ENCODE data around the gene ITGBL1.

GRCh38 chr13:101703838-101704237 is 251.4 kb downstream of the ITGBL1 start:
- TF ChIP-seq POLR2AphosphoS5 (IDR thresholded peaks at IDR 0.05) (no peak), CTCF (IDR thresholded peaks at IDR 0.05) (no peak), EP300 (IDR thresholded peaks at IDR 0.05) (no peak)

Measured in suprapubic skin (tissue), 4 donors.